Activated CD4-positive, alpha-beta memory T cell treated with anti-CD3 and anti-CD28 coated beads, Interleukin-2, amount 10 ng/mL, durations not matched to agents 7 days and 5 days (primary cell): ENCODE results near the gene BPHL. TPM values are rescaled to one million over a fixed set of nuclear protein-coding genes. Genes with fewer than 3 reads are reported as not detected.
"Not testable (repeated sequence)": the region's sequence is repeated elsewhere in the genome, so short reads cannot be mapped to it uniquely, and the experiment has no call there.

Source experiments
- CTCF ChIA-PET: fragments of 350-600 bp; sonication (Branson Sonifier 250); formaldehyde crosslinking; loops from one replicate; lab custom pipeline; 2021; ENCODE audit warnings: antibody characterized with exemption, inconsistent platforms; lab: Charles Lee
- POLR2A ChIA-PET: fragments of 350-600 bp; sonication (Branson Sonifier 250); formaldehyde crosslinking; loops from one replicate; lab custom pipeline; 2021; ENCODE audit warnings: antibody characterized with exemption; lab: Charles Lee
- DNase-seq: peaks from one replicate; pipeline ENCODE4 v3.0.0-alpha.2; 2020
- H3K27ac Mint-ChIP-seq: one replicate; pipeline ENCODE4 v1.8.0; 2021; ENCODE audit warnings: mild to moderate bottlenecking, mixed read lengths
- H3K27me3 Mint-ChIP-seq: one replicate; pipeline ENCODE4 v1.8.0; 2021; ENCODE audit warnings: mixed read lengths
- H3K36me3 Mint-ChIP-seq: one replicate; pipeline ENCODE4 v1.8.0; 2021; ENCODE audit warnings: low read depth, mixed read lengths
- H3K4me1 Mint-ChIP-seq: one replicate; pipeline ENCODE4 v1.8.0; 2021; ENCODE audit warnings: mixed read lengths
- H3K4me3 Mint-ChIP-seq: one replicate; pipeline ENCODE4 v1.8.0; 2021; ENCODE audit warnings: mild to moderate bottlenecking, mixed read lengths
- H3K9me3 Mint-ChIP-seq: one replicate; pipeline ENCODE4 v1.8.0; 2021; ENCODE audit warnings: mixed read lengths
- total RNA-seq, 2 experiments: library from RNA; stranded (reverse); gene quantifications; one replicate each; pipeline ENCODE4 v1.2.3, GENCODE V29; 2021

Gene BPHL
- total RNA-seq, 2 experiments from 2014 or later = 7.3 to 9.2 TPM

DNA sequence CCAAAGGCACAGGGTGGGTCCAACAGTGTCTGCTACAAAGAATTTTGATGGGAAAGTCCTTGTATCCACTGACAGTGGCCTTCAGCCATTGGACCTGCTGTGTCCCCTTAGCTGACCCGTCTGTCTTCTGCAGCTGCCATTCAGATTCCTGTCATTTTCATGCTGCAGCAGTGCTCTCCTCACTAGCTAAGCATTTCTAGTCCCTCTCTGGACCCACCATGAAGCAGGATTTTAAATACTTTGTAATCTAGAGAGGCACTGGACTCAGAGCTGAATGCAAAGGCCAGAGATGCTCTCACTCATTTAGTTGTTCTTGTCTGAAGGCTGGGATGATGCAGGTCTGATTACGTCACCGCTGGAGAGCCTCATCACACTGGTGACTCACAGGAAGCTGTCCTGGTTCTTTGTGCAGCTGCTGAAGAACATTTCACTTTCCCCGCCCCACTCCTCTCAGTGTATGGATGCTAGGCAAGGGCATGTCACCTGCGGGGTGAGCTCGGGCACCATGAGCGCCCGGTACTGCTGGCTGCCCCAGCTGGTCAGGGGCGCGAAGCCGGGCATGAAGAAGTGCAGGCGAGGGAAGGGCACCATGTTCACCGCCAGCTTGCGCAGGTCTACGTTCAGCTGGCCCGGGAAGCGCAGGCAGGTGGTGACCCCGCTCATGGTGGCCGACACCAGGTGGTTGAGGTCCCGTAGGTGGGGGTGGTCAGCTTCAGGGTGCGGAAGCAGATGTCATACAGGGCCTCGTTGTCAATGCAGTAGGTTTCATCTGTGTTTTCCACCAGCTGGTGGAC is 58.2 kb downstream of the BPHL start:
- H3K4me3 Mint-ChIP-seq = no peak overlapping the region
- no peaks in the 10 kb centered on the region for H3K36me3 Mint-ChIP-seq
- POLR2A ChIA-PET = interaction anchor here (1.2 kb wide), 1 partner anchor 14 kb away, joined by 3 read pairs; no protein-coding TSS in a partner anchor
- peak; percentile 68 for DNase-seq
- H3K4me1 Mint-ChIP-seq = peaks cover 7% of the 10 kb centered on the region
- H3K27me3 Mint-ChIP-seq = peaks cover 2% of the 10 kb centered on the region
- CTCF ChIA-PET = interaction anchor here (0.5 to 1.7 kb wide), 2 partner anchors 50 to 75 kb away, joined by 4 to 5 read pairs; no protein-coding TSS in a partner anchor
- no peak overlapping the region for H3K27ac Mint-ChIP-seq
- no peaks in the 10 kb centered on the region for H3K9me3 Mint-ChIP-seq

DNA sequence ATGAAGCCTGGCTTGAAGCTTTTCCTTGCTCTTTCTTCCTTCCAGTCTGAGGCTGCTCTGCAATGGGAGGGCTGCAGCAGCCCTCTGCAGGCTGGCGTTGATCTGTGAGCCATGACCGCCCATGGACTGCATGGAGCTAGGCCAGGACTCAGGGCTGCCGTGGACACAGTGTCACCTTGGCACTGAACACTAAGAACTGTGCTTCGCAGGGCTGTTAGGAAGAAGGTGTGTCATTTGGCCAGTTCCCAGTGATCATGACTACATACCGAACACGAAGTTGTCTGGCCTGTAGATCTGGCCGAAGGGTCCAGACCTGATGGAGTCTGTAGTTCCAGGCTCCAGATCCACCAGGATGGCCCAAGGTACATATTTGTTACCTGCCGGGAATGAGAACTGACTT is 60.2 kb downstream of the BPHL start:
- H3K27me3 Mint-ChIP-seq, H3K27ac Mint-ChIP-seq, H3K9me3 Mint-ChIP-seq, DNase-seq, H3K4me3 Mint-ChIP-seq, H3K36me3 Mint-ChIP-seq, CTCF ChIA-PET, POLR2A ChIA-PET, H3K4me1 Mint-ChIP-seq: not testable (repeated sequence)

DNA sequence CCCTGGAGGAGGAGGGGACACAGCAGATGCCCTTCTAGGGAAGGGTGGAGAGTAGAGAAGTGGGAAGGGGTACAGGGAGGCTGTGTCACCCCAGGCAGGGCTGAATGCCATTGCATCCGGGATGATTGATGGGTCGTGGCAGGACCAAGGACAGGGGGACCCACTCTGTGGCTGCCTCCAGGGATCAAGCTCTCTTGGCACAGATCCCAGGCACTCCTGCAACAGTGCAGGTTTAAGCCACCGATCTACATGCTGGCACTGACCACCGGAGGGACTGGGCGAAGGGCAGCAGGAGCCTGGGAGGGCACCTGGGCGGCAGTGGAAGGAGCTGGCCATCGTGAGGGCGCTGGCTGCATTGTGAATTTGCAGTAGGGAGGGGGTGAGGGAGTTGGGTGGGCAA is 61.4 kb downstream of the BPHL start:
- peaks cover 11% of the 10 kb centered on the region for H3K27me3 Mint-ChIP-seq

DNA sequence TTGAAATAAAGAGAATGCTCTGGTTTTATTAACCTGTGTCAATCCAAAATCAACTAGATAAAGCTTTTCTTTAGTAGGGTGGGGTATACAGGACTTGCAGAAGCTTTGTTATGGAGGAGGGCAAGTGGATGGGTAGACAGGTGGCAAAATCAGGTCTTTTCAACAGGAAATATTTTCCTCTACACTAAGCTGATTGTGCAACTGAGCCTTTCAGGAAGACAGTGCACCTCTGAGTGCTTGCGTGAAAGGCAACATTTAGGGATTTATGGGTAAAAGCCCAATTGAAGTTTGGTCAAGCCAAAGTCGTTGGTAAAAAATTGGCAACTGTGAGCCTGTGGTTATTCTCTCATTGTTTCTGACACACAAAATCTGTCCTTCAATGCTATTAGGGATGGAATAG is 62.6 kb downstream of the BPHL start:
- no peak for DNase-seq
- H3K27ac Mint-ChIP-seq = no peak overlapping the region
- H3K4me3 Mint-ChIP-seq = no peak overlapping the region
- ChIA-PET POLR2A (no interaction called here), CTCF (no interaction called here)
- H3K9me3 Mint-ChIP-seq = no peaks in the 10 kb centered on the region
- H3K4me1 Mint-ChIP-seq = peaks cover 5% of the 10 kb centered on the region
- H3K27me3 Mint-ChIP-seq = peaks cover 18% of the 10 kb centered on the region
- H3K36me3 Mint-ChIP-seq = no peaks in the 10 kb centered on the region

More for the DNA sequence above, 61.4 kb downstream of the BPHL start:
- H3K36me3 Mint-ChIP-seq, CTCF ChIA-PET, POLR2A ChIA-PET, H3K4me1 Mint-ChIP-seq, DNase-seq, H3K27ac Mint-ChIP-seq, H3K9me3 Mint-ChIP-seq, H3K4me3 Mint-ChIP-seq: not testable (repeated sequence)

GRCh38 chr6:3183066-3183465 is 64.6 kb downstream of the BPHL start:
- H3K36me3 Mint-ChIP-seq = no peaks in the 10 kb centered on the region
- H3K27me3 Mint-ChIP-seq = peaks cover 25% of the 10 kb centered on the region
- DNase-seq = no peak
- no peaks in the 10 kb centered on the region for H3K4me1 Mint-ChIP-seq
- ChIA-PET CTCF (interaction anchor here (1.5 kb wide), 1 partner anchor 68 kb away, joined by 7 read pairs; no protein-coding TSS in a partner anchor), POLR2A (no interaction called here)
- no peak overlapping the region for H3K27ac Mint-ChIP-seq
- no peak overlapping the region for H3K4me3 Mint-ChIP-seq
- H3K9me3 Mint-ChIP-seq = no peaks in the 10 kb centered on the region

DNA sequence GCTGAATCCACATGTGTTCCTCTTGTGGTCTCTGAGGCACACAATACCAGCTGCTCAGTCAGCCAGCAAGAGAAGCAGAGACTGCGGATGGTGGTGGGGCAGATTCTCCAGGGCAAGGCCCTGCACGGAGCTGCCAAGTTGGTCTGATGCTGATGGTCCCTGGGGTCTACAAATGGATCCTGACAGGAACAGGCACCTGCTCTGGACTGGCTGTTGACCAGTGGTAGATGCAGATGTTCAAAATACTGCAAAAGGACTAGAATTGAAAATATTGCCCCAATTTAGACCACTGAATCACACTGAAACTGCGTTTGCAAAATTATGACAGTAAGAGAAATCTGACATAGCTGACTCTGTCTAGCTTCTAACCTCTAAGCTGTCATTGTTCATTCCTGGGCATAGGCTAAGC is 68.5 kb downstream of the BPHL start:
- DNase-seq = no peak
- CTCF ChIA-PET = no interaction called here
- POLR2A ChIA-PET = no interaction called here
- no peak overlapping the region for H3K4me3 Mint-ChIP-seq
- no peaks in the 10 kb centered on the region for H3K4me1 Mint-ChIP-seq
- H3K27ac Mint-ChIP-seq = no peak overlapping the region
- H3K27me3 Mint-ChIP-seq = peaks cover 33% of the 10 kb centered on the region
- H3K9me3 Mint-ChIP-seq = no peaks in the 10 kb centered on the region
- no peaks in the 10 kb centered on the region for H3K36me3 Mint-ChIP-seq

DNA sequence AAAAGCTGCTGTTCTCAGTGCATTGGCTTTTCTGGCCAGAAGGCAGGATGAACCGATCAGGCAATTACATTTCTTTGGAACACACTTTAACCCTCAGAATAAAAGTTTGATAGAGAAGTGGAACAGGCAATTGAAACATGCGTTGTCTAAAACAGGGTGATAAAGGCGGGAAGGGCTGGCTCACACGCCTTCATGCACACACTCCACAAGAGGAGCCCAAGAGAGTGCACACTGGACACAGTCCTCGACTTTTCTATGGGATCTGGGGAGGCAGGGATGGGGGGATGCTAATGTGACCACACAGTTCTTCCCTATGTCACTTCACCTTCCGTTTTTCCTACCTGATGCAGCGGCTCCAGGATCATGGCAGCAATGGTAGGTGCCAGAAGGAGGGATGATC is 69.8 kb downstream of the BPHL start:
- no peak overlapping the region for H3K4me3 Mint-ChIP-seq
- DNase-seq = no peak
- H3K9me3 Mint-ChIP-seq = no peaks in the 10 kb centered on the region
- no peaks in the 10 kb centered on the region for H3K4me1 Mint-ChIP-seq
- POLR2A ChIA-PET = no interaction called here
- no peak overlapping the region for H3K27ac Mint-ChIP-seq
- no peaks in the 10 kb centered on the region for H3K36me3 Mint-ChIP-seq
- CTCF ChIA-PET = no interaction called here
- peaks cover 33% of the 10 kb centered on the region for H3K27me3 Mint-ChIP-seq

DNA sequence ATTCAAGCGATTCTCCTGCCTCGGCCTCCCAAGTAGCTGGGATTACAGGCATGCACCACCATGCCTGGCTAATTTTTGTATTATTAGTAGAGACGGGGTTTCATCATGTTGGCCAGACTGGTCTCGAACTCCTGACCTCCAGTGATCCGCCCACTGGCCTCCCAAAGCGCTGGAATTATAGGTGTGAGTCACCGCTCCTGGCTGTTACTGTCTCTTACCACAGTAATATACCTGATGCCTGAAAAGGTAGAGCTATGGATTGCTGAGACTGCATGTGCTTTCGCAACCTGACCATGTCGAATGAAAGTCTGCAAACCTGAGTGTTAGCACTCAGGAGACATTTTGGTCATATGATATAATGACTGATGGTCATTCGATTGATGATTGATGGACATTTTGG is 70.7 kb downstream of the BPHL start:
- H3K9me3 Mint-ChIP-seq, H3K4me3 Mint-ChIP-seq, CTCF ChIA-PET, H3K36me3 Mint-ChIP-seq, H3K27ac Mint-ChIP-seq, H3K4me1 Mint-ChIP-seq, POLR2A ChIA-PET, DNase-seq: not testable (repeated sequence)
- peaks cover 30% of the 10 kb centered on the region for H3K27me3 Mint-ChIP-seq

GRCh38 chr6:3190056-3190455 is 71.5 kb downstream of the BPHL start:
- no peaks in the 10 kb centered on the region for H3K4me1 Mint-ChIP-seq
- no peak overlapping the region for H3K4me3 Mint-ChIP-seq
- ChIA-PET POLR2A (no interaction called here), CTCF (interaction anchor here (0.5 kb wide), 1 partner anchor 63 kb away, joined by 3 read pairs; no protein-coding TSS in a partner anchor)
- no peak for DNase-seq
- peaks cover 24% of the 10 kb centered on the region for H3K27me3 Mint-ChIP-seq
- no peaks in the 10 kb centered on the region for H3K9me3 Mint-ChIP-seq
- no peaks in the 10 kb centered on the region for H3K36me3 Mint-ChIP-seq
- no peak overlapping the region for H3K27ac Mint-ChIP-seq

DNA sequence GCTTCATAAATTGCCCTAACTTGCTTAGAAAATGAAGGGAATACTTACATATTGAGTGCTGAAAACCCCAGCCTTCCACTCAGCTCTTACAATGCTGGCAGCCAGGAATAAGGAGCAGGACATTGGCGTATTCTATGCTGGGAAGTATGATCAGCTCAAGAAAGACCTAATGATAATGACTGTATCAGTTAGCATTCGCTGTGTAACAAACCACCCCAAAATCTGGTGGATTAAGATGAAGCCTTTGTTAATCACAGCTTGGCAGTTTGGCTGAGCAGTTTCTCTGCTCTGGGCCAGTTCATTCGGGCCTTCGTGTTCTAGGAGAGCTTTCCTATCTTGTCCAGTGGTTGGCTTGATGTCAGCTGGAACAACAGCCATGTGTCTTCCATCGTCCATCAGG is 72.3 kb downstream of the BPHL start:
- CTCF ChIA-PET = interaction anchor here (0.5 kb wide), 1 partner anchor 64 kb away, joined by 3 read pairs; no protein-coding TSS in a partner anchor
- no peaks in the 10 kb centered on the region for H3K9me3 Mint-ChIP-seq
- H3K4me1 Mint-ChIP-seq = no peaks in the 10 kb centered on the region
- H3K27me3 Mint-ChIP-seq = peaks cover 18% of the 10 kb centered on the region
- H3K4me3 Mint-ChIP-seq = no peak overlapping the region
- DNase-seq = no peak
- H3K36me3 Mint-ChIP-seq = no peaks in the 10 kb centered on the region
- POLR2A ChIA-PET = no interaction called here
- no peak overlapping the region for H3K27ac Mint-ChIP-seq

DNA sequence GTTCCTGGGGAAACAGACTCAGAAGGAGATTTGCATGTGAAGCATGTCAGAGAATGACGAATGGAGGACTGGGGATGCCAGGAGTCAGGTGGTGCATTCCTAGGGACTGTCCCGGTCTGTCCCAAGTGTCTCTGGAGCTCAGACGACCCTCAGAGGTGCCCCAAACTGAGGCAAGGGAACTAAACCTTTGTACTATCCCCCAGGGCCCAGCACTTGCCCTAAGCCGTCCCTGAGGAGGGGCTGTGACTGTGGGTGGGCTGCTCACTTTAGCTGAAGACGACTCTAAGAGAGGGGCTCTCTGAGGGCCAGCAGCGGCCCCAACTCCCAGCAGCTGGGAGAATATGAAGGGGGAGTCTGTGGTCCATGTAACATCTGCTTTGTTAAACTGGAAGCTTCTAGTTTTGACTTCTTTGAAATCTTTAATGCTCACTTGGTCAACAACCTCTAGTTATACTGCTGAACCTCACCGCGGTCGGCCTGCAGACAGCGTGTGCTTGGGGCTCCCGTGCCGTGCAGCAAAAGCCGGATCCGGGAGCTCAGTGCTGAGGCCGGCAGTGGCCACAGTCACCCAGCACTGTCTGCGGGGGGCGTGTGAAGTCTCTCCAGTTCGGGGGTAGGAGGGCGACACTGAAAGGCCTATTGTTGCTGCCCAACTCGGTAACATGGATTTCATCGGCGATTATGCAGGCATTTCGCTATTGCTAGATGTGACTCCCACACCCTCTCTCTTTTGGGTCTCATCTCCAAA is 74.8 kb downstream of the BPHL start:
- Mint-ChIP-seq H3K27me3 (peaks cover 10% of the 10 kb centered on the region), H3K4me3 (no peak overlapping the region), H3K36me3 (no peaks in the 10 kb centered on the region), H3K4me1 (no peaks in the 10 kb centered on the region), H3K27ac (no peak overlapping the region), H3K9me3 (no peaks in the 10 kb centered on the region)
- no peak for DNase-seq
- POLR2A ChIA-PET = no interaction called here
- CTCF ChIA-PET = interaction anchor here (0.5 kb wide), 1 partner anchor 23 kb away, joined by 5 read pairs; no protein-coding TSS in a partner anchor

DNA sequence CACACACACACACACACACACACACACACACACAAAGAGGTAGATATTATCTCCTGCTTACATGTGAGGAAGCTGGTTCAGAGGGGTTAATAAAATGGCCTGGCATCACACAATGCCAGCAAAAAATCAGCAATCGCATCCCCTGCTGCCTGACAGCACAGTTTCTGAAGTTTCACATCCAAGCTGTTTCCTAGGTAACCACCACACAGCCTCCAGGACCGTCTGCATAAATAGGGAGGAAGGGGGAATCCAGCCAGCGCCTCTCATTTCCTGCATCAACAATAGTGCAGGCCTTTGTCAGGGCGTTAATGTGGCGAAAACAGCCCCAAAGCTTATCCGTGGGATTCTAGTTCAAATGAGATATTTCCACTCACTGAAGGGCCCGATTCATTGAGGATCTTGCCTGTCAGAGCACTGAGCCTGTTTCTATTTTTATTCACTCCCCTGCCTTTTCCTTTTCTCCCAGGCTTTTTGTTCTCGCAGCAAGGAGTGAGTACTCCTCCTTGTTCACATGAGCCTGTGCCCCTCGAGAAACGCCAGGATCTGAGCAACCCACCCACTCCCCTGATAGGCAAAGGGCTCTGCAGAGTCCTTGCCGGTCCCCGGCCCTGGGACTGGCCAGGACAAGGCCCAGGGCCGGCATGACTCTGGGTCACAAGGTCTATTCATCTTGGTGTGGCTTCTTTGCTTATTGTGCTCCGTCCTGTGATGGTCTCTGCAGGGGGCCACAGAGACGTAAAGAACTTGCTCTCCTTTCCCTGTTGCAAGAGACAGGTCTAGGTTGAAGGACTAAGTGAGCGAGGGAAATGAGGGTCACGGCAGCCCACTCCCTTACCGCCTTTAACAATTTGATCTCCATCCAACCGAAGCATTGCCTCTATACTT is 76.3 kb downstream of the BPHL start:
- H3K4me1 Mint-ChIP-seq = no peaks in the 10 kb centered on the region
- no peak overlapping the region for H3K4me3 Mint-ChIP-seq
- peaks cover 6% of the 10 kb centered on the region for H3K27me3 Mint-ChIP-seq
- H3K36me3 Mint-ChIP-seq = no peaks in the 10 kb centered on the region
- H3K9me3 Mint-ChIP-seq = peaks cover 2% of the 10 kb centered on the region
- no peak for DNase-seq
- CTCF ChIA-PET = no interaction called here
- no peak overlapping the region for H3K27ac Mint-ChIP-seq
- POLR2A ChIA-PET = interaction anchor here (1.6 kb wide), 1 partner anchor 14 kb away, joined by 3 read pairs; no protein-coding TSS in a partner anchor

DNA sequence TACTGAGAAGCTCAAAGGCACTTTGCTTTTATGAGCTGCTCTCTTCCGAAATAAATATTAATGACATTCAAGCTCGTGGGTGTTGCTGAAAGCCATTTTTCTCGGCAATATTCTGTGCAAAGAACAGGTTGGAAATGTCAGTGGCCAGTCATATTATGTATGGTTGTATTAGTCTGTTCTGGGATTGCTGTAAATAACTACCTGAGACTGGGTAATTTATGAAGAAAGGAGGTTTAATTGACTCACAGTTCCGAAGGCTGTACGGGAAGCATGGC is 76.8 kb downstream of the BPHL start:
- Mint-ChIP-seq H3K4me3 (no peak overlapping the region), H3K27ac (no peak overlapping the region), H3K27me3 (peaks cover 10% of the 10 kb centered on the region), H3K9me3 (peaks cover 2% of the 10 kb centered on the region), H3K36me3 (no peaks in the 10 kb centered on the region), H3K4me1 (no peaks in the 10 kb centered on the region)
- ChIA-PET CTCF (no interaction called here), POLR2A (interaction anchor here (1.6 kb wide), 1 partner anchor 14 kb away, joined by 3 read pairs; no protein-coding TSS in a partner anchor)
- DNase-seq = no peak
